HCT116 (cell line): ENCODE data around the gene THAP8. TPM values are rescaled to one million over a fixed set of nuclear protein-coding genes. Genes with fewer than 3 reads are reported as not detected.

Source experiments
- ATAC-seq: fragments of 200-7000 bp; cut with Tn5 transposase; 2 replicates; pipeline ENCODE4 v1.9.1; 2020; ENCODE audit warnings: mild to moderate bottlenecking, moderate library complexity
- BruUV-seq: library from RNA; stranded (reverse); fragments of 400-500 nt; replicated peaks from 2 replicates; lab custom pipeline; 2021; lab: Mats Ljungman, UMichigan
- CTCF ChIA-PET: fragments of 300-600 bp; sonication (Branson Sonifier 250); formaldehyde crosslinking; loops from one replicate; lab custom pipeline; 2021; ENCODE audit warnings: antibody characterized with exemption; lab: Charles Lee
- POLR2A ChIA-PET: fragments of 300-600, 350-600 bp; sonication (Branson Sonifier 250); formaldehyde crosslinking; loops from one replicate; lab custom pipeline; 2021; ENCODE audit warnings: antibody characterized with exemption; lab: Charles Lee
- RAD21 ChIA-PET, 2 experiments: fragments of 300-600 bp; sonication (Branson Sonifier 250); formaldehyde crosslinking; loops; one replicate each; lab custom pipeline; 2023; ENCODE audit warnings: low total read pairs in 2 of 2; ENCODE audit not compliant: uncharacterized antibody in 2 of 2, unreplicated experiment in 2 of 2, low non-redundant PET in 1 of 2; lab: Charles Lee
- DNase-seq: peaks from one replicate; pipeline ENCODE4 v3.0.0-alpha.2; 2010; ENCODE audit warnings: low read depth, low spot score
- H2AFZ ChIP-seq: fragments of 200-600 bp; shearing (Covaris generic), sonication (generic); 2 replicates; pipeline ENCODE4 v1.6.1; 2017; ENCODE audit warnings: low read depth, mixed run types, mixed read lengths, antibody characterized with exemption, low read length; ENCODE audit not compliant: poor library complexity, severe bottlenecking
- H3K27ac ChIP-seq: 2 replicates; pipeline ENCODE4 v1.5.1; 2012; ENCODE audit warnings: low read depth, low read length
- H3K27me3 ChIP-seq: fragments of 200-600 bp; sonication (generic); 2 replicates; pipeline ENCODE4 v1.6.1; 2016; ENCODE audit warnings: mixed run types, low read length, mixed read lengths; ENCODE audit not compliant: insufficient read depth
- H3K36me3 ChIP-seq, 2 experiments: fragments of 200-500 bp in 1 of 2; fragments of 200-600 bp in 1 of 2; sonication (Bioruptor generic) in 1 of 2; sonication (generic) in 1 of 2; 2 replicates each; pipeline versions ENCODE4 v1.5.1 to v1.6.1; 2014 to 2016; ENCODE audit warnings: low read length in 2 of 2, inconsistent platforms in 1 of 2, mixed read lengths in 1 of 2, mixed run types in 1 of 2; ENCODE audit not compliant: insufficient read depth in 2 of 2, control insufficient read depth in 1 of 2
- H3K4me1 ChIP-seq, 2 experiments: fragments of 200-600 bp in 1 of 2; sonication (generic) in 1 of 2; 2 replicates each; pipeline versions ENCODE4 v1.5.1 to v1.6.1; 2012 to 2017; ENCODE audit warnings: low read length in 2 of 2, inconsistent platforms in 1 of 2, mild to moderate bottlenecking in 1 of 2, mixed read lengths in 1 of 2, mixed run types in 1 of 2, moderate library complexity in 1 of 2; ENCODE audit not compliant: insufficient read depth in 2 of 2, control insufficient read depth in 1 of 2
- H3K4me2 ChIP-seq: fragments of 200-600 bp; sonication (generic); 2 replicates; pipeline ENCODE4 v1.6.1; 2017; ENCODE audit warnings: mixed run types, low read length, mixed read lengths
- H3K4me3 ChIP-seq, 2 experiments: fragments of 200-600 bp in 1 of 2; sonication (generic) in 1 of 2; replicated peaks in 1 of 2; 2 replicates each; pipeline ENCODE4 v1.5.1; 2011 to 2016; ENCODE audit warnings: low read length in 2 of 2, control low read depth in 1 of 2, low read depth in 1 of 2, mild to moderate bottlenecking in 1 of 2, mixed read lengths in 1 of 2, mixed run types in 1 of 2
- H3K79me2 ChIP-seq: fragments of 200-600 bp; sonication (generic); 2 replicates; pipeline ENCODE4 v1.6.1; 2017; ENCODE audit warnings: mild to moderate bottlenecking, mixed run types, low read length, moderate library complexity, mixed read lengths; ENCODE audit not compliant: insufficient read depth
- H3K9ac ChIP-seq: fragments of 200-600 bp; sonication (generic); 2 replicates; pipeline ENCODE4 v1.6.1; 2016; ENCODE audit warnings: low read length, mixed read lengths
- H3K9me2 ChIP-seq: fragments of 200-600 bp; sonication (generic), shearing (Covaris generic); 2 replicates; pipeline ENCODE4 v1.6.1; 2017; ENCODE audit warnings: mixed run types, mild to moderate bottlenecking, moderate library complexity; ENCODE audit not compliant: insufficient read depth
- H3K9me3 ChIP-seq, 2 experiments: fragments of 200-500 bp in 1 of 2; fragments of 200-600 bp in 1 of 2; sonication (Bioruptor generic) in 1 of 2; sonication (generic) in 1 of 2; 2 replicates each; pipeline ENCODE4 v1.6.1; 2014 to 2017; ENCODE audit warnings: low read length in 2 of 2, mixed read lengths in 2 of 2, inconsistent platforms in 1 of 2, low read depth in 1 of 2, mild to moderate bottlenecking in 1 of 2, mixed run types in 1 of 2, moderate library complexity in 1 of 2; ENCODE audit not compliant: control insufficient read depth in 1 of 2, insufficient read depth in 1 of 2
- H4K20me1 ChIP-seq: fragments of 200-600 bp; sonication (generic), shearing (Covaris generic); 2 replicates; pipeline ENCODE4 v1.6.1; 2017; ENCODE audit warnings: mixed run types, mild to moderate bottlenecking, moderate library complexity; ENCODE audit not compliant: insufficient read depth
- ATF3 ChIP-seq: IDR thresholded peaks from 2 replicates; pipeline ENCODE4 v1.6.1; 2012
- CTCF ChIP-seq, 3 experiments: fragments of 200-600 bp in 1 of 3; sonication (generic) in 1 of 3; IDR thresholded peaks in 2 of 3; conservative IDR thresholded peaks in 1 of 3; 2 replicates each; pipeline ENCODE4 v1.5.1; 2012 to 2017; ENCODE audit warnings: low read depth in 2 of 3, low read length in 2 of 3, antibody characterized with exemption in 1 of 3, borderline replicate concordance in 1 of 3, control low read depth in 1 of 3, mild to moderate bottlenecking in 1 of 3, mixed read lengths in 1 of 3, mixed run types in 1 of 3, moderate library complexity in 1 of 3; ENCODE audit not compliant: insufficient read depth in 1 of 3
- POLR2A ChIP-seq: IDR thresholded peaks from 2 replicates; pipeline ENCODE4 v1.7.0; 2011; ENCODE audit warnings: borderline replicate concordance; ENCODE audit not compliant: insufficient read depth, insufficient read length; ENCODE audit errors: extremely low read depth
- intact Hi-C: fragments of 100-400 bp; cut with micrococcal nuclease; formaldehyde crosslinking; loops from 2 replicates; pipeline ENCODE4 v1.10.0; 2022
- total RNA-seq: library from RNA; stranded (reverse); gene quantifications from one replicate; pipeline ENCODE4 v1.2.1, GENCODE V29; 2021; ENCODE audit not compliant: unreplicated experiment

Gene THAP8
- total RNA-seq, 1 experiment from 2014 or later: 1.7 TPM

- ChIA-PET CTCF (no interaction called here), RAD21 (no interaction called here), POLR2A (no interaction called here)
- no peak for DNase-seq
- Histone ChIP-seq H3K36me3 (0 out of 4 replicates have a peak, but pooled peaks cover 0 to 3% of the 10 kb centered on the region in 2 experiments), H3K9me2 (no peaks in the 10 kb centered on the region), H4K20me1 (no peaks in the 10 kb centered on the region), H2AFZ (no peak overlapping the region), H3K4me3 (no peak overlapping the region), H3K27me3 (no peaks in the 10 kb centered on the region), H3K9me3 (no peaks in the 10 kb centered on the region), H3K4me1 (peaks cover 12 to 20% of the 10 kb centered on the region in 2 experiments), H3K9ac (no peak overlapping the region), H3K4me2 (peak overlapping the region; percentile 92; the same call in 1 of the 2 replicates), H3K27ac (no peak overlapping the region; the same call in 1 of the 2 replicates), H3K79me2 (peaks cover 28% of the 10 kb centered on the region)
- TF ChIP-seq CTCF (IDR thresholded peaks at IDR 0.05 in 2 of 3, conservative IDR thresholded peaks at IDR 0.05 in 1 of 3; ENCODE audit: borderline replicate concordance in 1 of 3, insufficient read depth in 1 of 3, low read depth in 2 of 3, low read length in 2 of 3) (0 out of 6 replicates have a peak, but pooled peaks of 2 of the 3 experiments have one; percentile 6 to 7), ATF3 (no peak), POLR2A (no peak)
- intact Hi-C loops: no loop called here
- BruUV-seq: TSS peak; percentile 45
- no peak for ATAC-seq
Measured at GRCh38 chr19:35993923-35994598, 60.0 kb downstream of the THAP8 start.
